ENCODE results near the gene ZFP28. TPM values are rescaled to one million over a fixed set of nuclear protein-coding genes. Genes with fewer than 3 reads are reported as not detected.

ZFP28 gene
- total RNA-seq, 1 experiment from 2014 or later = 4.6 TPM

GRCh38 chr19:56577719-56578602 lies 39.2 kb downstream of the ZFP28 start (continued):
- TF ChIP-seq ZNF138 (CRISPR knock-in tag; conservative IDR thresholded peaks at IDR 0.05) = no peak

DNA sequence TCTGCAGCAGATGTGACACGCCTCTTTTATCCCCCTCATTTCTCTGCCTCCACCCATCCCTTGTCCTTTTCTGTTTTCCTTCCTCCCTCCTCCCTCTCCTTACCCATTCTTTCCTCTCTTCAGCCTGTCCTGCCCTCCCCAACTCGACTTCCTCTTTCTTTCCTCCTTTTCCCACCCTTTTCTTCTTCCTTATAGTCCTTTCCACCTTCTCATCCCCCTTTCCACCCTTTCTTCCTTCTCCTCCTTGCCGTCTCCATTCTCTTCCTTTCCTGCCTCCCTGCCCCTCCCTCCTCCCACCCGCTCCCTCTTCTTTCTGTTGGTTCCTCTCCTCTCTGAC lies 55.7 kb downstream of the ZFP28 start:
- no peak for DNase-seq (ENCODE audit: low spot score)
- Mint-ChIP-seq H3K9me3 (peaks cover 35% of the 10 kb centered on the region), H3K36me3 (peaks cover 22% of the 10 kb centered on the region), H3K27ac (no peak overlapping the region), H3K4me3 (peak overlapping the region; percentile 92), H3K4me1 (peaks cover 11% of the 10 kb centered on the region), H3K27me3 (ENCODE audit: low read depth) (peaks cover 29% of the 10 kb centered on the region)
- CTCF ChIA-PET = interaction anchor here (1.0 kb wide), 2 partner anchors 246 to 528 kb away, joined by 3 to 5 read pairs; no protein-coding TSS in a partner anchor
- no peak for ATAC-seq
- no peak for TF ChIP-seq RORB (CRISPR knock-in tag; IDR thresholded peaks at IDR 0.05)
- TF ChIP-seq, protein P1, sequence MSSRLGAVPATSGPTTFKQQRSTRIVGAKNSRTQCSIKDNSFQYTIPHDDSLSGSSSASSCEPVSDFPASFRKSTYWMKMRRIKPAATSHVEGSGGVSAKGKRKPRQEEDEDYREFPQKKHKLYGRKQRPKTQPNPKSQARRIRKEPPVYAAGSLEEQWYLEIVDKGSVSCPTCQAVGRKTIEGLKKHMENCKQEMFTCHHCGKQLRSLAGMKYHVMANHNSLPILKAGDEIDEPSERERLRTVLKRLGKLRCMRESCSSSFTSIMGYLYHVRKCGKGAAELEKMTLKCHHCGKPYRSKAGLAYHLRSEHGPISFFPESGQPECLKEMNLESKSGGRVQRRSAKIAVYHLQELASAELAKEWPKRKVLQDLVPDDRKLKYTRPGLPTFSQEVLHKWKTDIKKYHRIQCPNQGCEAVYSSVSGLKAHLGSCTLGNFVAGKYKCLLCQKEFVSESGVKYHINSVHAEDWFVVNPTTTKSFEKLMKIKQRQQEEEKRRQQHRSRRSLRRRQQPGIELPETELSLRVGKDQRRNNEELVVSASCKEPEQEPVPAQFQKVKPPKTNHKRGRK (CRISPR knock-in tag; IDR thresholded peaks at IDR 0.05; ENCODE audit: borderline replicate concordance) = 0 out of 2 replicates have a peak, but pooled peaks have one; percentile 65
- POLR2A ChIA-PET = no interaction called here

DNA sequence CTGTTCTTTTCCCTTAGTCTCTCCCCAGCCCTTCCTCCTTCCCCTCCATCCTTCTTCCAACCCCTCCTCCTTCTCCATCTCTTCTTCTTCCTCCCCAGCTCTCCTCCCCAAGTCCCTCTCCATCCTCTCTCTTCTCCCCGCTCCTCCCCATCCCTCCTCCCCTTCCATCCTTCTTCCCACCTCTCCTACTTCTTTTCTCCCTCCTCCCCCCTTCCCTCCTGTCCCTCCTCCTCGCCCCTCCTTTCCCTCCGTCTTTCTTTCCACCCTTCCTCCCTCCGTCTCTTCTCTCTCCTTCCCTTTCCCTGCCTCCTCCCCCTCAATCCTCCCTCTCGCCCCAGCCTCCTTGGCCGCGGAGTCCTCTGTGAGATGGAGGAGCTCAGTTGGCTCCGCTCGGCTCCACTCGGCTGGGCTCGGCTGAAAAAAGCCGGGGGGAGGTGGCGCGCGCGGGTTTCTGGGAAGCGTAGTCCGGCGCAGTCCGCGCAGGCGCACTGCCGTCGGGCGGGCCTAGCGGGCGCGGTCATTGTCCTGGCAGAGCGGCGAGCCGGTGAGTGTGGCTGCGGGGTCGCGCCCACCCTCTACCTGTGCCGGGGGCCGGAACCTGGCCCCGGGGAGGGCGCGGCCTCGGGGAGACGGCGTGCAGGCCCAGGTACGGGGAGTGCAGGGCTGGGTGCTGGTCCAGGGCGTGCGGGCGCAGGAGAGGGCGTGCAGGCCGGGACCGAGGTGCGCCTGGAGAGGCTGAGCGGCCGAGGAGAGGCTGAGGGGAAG lies 56.2 kb downstream of the ZFP28 start, which contains the start of gene ZNF71:
TSS of gene ZNF71 (plus strand) at position 520 of the 765 bp plus-strand sequence. CDS start 6,257 bp downstream, outside the sequence.
- POLR2A ChIA-PET = interaction anchor here (0.6 kb wide), 1 partner anchor 613 kb away, joined by 3 read pairs; no protein-coding TSS in a partner anchor
- Mint-ChIP-seq H3K4me3 (peak within 1 kb of the TSS; percentile 92), H3K9me3 (peaks cover 35% of the 10 kb centered on the region), H3K4me1 (peaks cover 11% of the 10 kb centered on the region), H3K36me3 (peaks cover 21% of the 10 kb centered on the region), H3K27me3 (ENCODE audit: low read depth) (peaks cover 29% of the 10 kb centered on the region), H3K27ac (peak within 1 kb of the TSS; percentile 9; the same call in 1 of the 2 replicates)
- ATAC-seq (peak; percentile 95), DNase-seq (ENCODE audit: low spot score) (peak; percentile 93)
- CTCF ChIA-PET = interaction anchor here (1.0 kb wide), 2 partner anchors 247 to 529 kb away, joined by 3 to 5 read pairs; no protein-coding TSS in a partner anchor
- TF ChIP-seq NR1H2 (CRISPR knock-in tag; IDR thresholded peaks at IDR 0.05) = no peak
- peak; percentile 45; the same call in 1 of the 2 replicates for TF ChIP-seq SP1 (CRISPR knock-in tag; conservative IDR thresholded peaks at IDR 0.05)
- TF ChIP-seq ESRRA (CRISPR knock-in tag; IDR thresholded peaks at IDR 0.05; ENCODE audit: borderline replicate concordance) = no peak
- TF ChIP-seq GTF2I (CRISPR knock-in tag; conservative IDR thresholded peaks at IDR 0.05) = no peak
- TF ChIP-seq ZNF138 (CRISPR knock-in tag; conservative IDR thresholded peaks at IDR 0.05) = 0 out of 2 replicates have a peak, but pooled peaks have one; percentile 38
- TF ChIP-seq ZNF263 (CRISPR knock-in tag; IDR thresholded peaks at IDR 0.05; ENCODE audit: low read depth) = peak; percentile 97
- TF ChIP-seq ZNF121 (CRISPR knock-in tag; IDR thresholded peaks at IDR 0.05) = 0 out of 2 replicates have a peak, but pooled peaks have one; percentile 37
- no peak for TF ChIP-seq NR2C2 (CRISPR knock-in tag; IDR thresholded peaks at IDR 0.05)
- TF ChIP-seq JUN (CRISPR knock-in tag; IDR thresholded peaks at IDR 0.05) = 0 out of 2 replicates have a peak, but pooled peaks have one; percentile 40
- peak; percentile 65; the same call in 1 of the 2 replicates for TF ChIP-seq IRF1 (CRISPR knock-in tag; IDR thresholded peaks at IDR 0.05)
- TF ChIP-seq FOXP4 (CRISPR knock-in tag; IDR thresholded peaks at IDR 0.05) = 0 out of 2 replicates have a peak, but pooled peaks have one; percentile 55
- peak; percentile 51; the same call in 1 of the 2 replicates for TF ChIP-seq GABPB1 (CRISPR knock-in tag; IDR thresholded peaks at IDR 0.05)
- no peak for TF ChIP-seq AR (CRISPR knock-in tag; IDR thresholded peaks at IDR 0.05)
- TF ChIP-seq TP53 (CRISPR knock-in tag; IDR thresholded peaks at IDR 0.05) = 0 out of 2 replicates have a peak, but pooled peaks have one; percentile 36
- no peak for TF ChIP-seq ELF4 (CRISPR knock-in tag; IDR thresholded peaks at IDR 0.05; ENCODE audit: low read depth)
- TF ChIP-seq MXD4 (CRISPR knock-in tag; IDR thresholded peaks at IDR 0.05; ENCODE audit: borderline replicate concordance) = no peak
- TF ChIP-seq, protein P2, sequence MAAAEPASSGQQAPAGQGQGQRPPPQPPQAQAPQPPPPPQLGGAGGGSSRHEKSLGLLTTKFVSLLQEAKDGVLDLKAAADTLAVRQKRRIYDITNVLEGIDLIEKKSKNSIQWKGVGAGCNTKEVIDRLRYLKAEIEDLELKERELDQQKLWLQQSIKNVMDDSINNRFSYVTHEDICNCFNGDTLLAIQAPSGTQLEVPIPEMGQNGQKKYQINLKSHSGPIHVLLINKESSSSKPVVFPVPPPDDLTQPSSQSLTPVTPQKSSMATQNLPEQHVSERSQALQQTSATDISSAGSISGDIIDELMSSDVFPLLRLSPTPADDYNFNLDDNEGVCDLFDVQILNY (CRISPR knock-in tag; IDR thresholded peaks at IDR 0.05) = 0 out of 2 replicates have a peak, but pooled peaks have one; percentile 59
- TF ChIP-seq ZNF317 (CRISPR knock-in tag; IDR thresholded peaks at IDR 0.05; ENCODE audit: borderline replicate concordance, low read depth) = peak; percentile 25; the same call in 1 of the 2 replicates
- TF ChIP-seq, protein P3, sequence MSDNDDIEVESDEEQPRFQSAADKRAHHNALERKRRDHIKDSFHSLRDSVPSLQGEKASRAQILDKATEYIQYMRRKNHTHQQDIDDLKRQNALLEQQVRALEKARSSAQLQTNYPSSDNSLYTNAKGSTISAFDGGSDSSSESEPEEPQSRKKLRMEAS (CRISPR knock-in tag; IDR thresholded peaks at IDR 0.05) = peak; percentile 83
